ENCODE data around the gene SLC7A5. TPM values are rescaled to one million over a fixed set of nuclear protein-coding genes. Genes with fewer than 3 reads are reported as not detected.
"Not testable (repeated sequence)": the region's sequence is repeated elsewhere in the genome, so short reads cannot be mapped to it uniquely, and the experiment has no call there.

Gene SLC7A5
- total RNA-seq, 4 donors from 2014 or later: 3.1 to 10.4 (median 6.0) TPM

DNA sequence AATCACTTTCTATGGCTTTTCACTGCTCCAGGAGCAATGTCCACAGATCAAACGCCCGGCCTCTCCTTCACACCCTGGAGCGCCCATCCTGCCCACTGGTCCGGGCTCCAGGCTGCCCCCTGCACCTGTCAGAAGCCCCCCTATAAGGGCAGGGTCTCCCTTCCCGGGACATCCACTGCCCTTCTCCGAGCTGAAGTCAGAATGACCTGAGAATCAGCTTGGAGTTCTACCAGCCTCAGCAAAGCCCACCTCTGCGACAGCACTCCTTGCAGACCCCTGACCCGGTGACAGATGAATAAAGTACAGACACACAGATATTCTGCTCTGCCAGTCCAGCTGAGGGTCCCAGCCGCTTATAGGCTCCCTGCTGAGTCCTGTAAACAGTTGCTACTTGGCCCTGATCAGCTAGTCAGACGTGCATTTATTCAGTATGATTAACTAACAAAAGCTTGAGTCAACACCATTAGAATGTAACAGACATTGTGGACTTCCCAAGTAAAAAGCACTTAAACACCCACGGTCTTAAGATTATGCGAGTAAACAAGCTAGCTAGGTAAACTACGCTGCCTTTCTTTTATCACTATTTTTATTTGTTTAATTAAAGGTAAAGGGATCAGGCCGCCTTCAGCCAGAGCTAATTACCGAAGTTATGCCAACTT lies 4.8 kb downstream of the SLC7A5 start:
- no peak for ATAC-seq
- Histone ChIP-seq H3K36me3 (no peaks in the 10 kb centered on the region), H3K9me3 (peaks cover 0 to under 1% (median 0%) of the 10 kb centered on the region in 3 donors), H3K27me3 (no peaks in the 10 kb centered on the region), H3K4me3 (no peak overlapping the region), H3K4me1 (peaks cover 0 to 69% (median 11%) of the 10 kb centered on the region in 3 donors), H3K27ac (no peak overlapping the region)
- TF ChIP-seq POLR2AphosphoS5 (IDR thresholded peaks at IDR 0.05): no peak
- TF ChIP-seq POLR2A (IDR thresholded peaks at IDR 0.05): no peak
- no peak for TF ChIP-seq EP300 (IDR thresholded peaks at IDR 0.05)
- TF ChIP-seq, protein P1, sequence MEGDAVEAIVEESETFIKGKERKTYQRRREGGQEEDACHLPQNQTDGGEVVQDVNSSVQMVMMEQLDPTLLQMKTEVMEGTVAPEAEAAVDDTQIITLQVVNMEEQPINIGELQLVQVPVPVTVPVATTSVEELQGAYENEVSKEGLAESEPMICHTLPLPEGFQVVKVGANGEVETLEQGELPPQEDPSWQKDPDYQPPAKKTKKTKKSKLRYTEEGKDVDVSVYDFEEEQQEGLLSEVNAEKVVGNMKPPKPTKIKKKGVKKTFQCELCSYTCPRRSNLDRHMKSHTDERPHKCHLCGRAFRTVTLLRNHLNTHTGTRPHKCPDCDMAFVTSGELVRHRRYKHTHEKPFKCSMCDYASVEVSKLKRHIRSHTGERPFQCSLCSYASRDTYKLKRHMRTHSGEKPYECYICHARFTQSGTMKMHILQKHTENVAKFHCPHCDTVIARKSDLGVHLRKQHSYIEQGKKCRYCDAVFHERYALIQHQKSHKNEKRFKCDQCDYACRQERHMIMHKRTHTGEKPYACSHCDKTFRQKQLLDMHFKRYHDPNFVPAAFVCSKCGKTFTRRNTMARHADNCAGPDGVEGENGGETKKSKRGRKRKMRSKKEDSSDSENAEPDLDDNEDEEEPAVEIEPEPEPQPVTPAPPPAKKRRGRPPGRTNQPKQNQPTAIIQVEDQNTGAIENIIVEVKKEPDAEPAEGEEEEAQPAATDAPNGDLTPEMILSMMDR (IDR thresholded peaks at IDR 0.05): no peak
- 78 to 82% methylated on average over 5 to 12 of the region's 15 CpGs for WGBS, 2 donors (ENCODE audit: low coverage in 1 of 2)

DNA sequence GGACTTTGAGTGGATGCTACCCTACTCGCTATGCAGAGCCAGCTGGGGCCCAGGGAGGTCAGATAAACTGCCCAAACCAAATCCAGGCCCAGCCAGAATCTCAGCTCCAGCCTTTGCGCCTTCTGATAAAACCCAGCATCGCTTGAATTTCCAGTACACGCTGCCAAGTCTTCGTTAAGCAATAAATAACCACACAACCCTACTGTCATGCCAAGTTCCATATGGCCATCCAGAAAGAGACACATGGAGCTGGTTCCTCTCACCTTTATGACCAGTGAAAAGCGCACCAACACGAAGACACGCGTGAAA lies 6.0 kb downstream of the SLC7A5 start:
- H3K9me3 ChIP-seq, H3K27me3 ChIP-seq, H3K4me3 ChIP-seq, H3K36me3 ChIP-seq, ATAC-seq: not testable (repeated sequence)
- H3K27ac ChIP-seq: peak overlapping the region in 3 of 4 donors; percentile 17 to 48 (median 35)
- peaks cover 0 to 69% (median 9%) of the 10 kb centered on the region in 3 donors for H3K4me1 ChIP-seq
- WGBS, 2 donors (ENCODE audit: low coverage in 1 of 2): 87 to 88% methylated on average over 4 to 7 of the region's 9 CpGs

DNA sequence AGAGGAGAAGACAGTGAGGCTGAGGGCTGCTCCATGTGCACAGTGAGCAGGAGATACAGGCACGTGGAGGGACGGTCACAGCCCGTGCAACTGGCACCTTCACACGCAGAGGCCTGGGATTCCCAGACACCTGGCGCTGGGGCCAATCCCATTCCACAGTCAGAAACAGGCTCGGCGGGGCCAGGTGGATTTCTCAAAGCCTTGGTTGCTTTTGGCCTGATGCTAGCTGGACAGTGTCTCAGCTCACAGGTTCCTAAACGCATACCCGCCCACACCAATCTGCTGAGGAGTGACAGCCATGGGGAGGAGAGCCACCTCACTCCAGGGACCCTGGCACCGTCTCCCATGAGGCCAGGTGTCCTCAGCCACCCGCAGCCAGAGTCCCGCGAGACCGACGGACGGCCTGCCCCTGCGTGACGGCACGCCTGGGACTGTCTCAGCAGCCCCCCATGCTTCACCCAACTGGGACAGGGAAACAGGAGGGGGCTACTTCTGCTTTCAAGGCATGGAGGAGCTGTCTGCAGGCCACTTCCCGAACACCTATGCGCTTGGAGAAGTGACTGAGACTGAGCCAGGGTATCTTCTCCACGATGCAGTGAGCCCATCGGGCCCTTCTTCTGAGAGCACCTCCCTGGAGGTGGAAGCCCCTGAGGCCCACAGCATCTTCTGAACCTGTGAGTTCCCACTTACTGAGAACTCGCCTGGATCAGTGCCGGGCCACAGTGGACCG lies 6.5 kb downstream of the SLC7A5 start:
- not testable (repeated sequence) for ATAC-seq, H3K36me3 ChIP-seq, H3K4me3 ChIP-seq, H3K9me3 ChIP-seq, H3K27me3 ChIP-seq
- H3K27ac ChIP-seq: peak overlapping the region in 3 of 4 donors; percentile 17 to 48 (median 35)
- WGBS, 2 donors (ENCODE audit: low coverage in 1 of 2): 98% methylated on average over 8 of the region's 26 CpGs; no CpG with 5 or more reads in 1 of the 2 donors
- peaks cover 0 to 70% (median 9%) of the 10 kb centered on the region in 3 donors for H3K4me1 ChIP-seq

DNA sequence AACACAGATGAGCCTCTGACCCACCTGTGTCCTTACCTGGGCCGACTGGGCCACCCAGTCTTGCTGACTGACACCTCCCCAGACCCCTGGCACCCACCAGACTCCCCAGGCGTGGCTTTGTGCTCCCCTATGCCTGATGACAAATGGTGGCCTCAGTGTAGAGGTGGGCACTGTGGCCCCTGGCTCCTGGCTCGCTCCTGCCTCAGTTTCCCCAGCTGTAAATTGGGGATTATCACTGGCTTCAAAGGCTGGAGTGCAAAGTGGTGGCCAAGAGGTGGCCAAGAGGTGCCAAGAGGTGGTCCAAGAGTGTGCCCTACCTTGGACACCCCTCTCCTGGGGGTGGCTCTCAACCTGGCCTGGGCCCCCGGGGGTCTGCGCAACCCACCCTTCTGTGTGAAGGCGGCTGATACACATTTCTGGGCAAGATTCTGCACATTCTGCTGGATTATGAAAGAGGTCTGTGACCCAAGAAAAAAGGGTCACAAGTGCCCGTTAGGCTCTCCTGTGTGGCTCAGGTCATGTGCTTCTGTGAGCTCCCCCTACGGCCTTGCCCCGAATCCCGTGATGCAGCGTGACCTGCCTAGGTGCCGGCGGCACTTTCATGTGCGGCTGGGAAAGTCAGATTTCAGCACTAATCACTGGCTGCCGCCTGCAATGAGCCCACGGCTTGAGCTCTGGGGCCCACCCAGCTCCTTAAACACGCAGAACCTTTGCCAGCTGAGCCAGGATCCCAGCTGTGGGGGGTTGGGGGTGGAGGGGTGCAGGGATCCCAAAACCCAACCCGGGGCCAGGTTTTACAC lies 7.8 kb downstream of the SLC7A5 start:
- WGBS, 2 donors (ENCODE audit: low coverage in 1 of 2): 100% methylated on average over 1 of the region's 18 CpGs; no CpG with 5 or more reads in 1 of the 2 donors
- not testable (repeated sequence) for H3K27me3 ChIP-seq, H3K36me3 ChIP-seq, ATAC-seq, H3K9me3 ChIP-seq, H3K4me3 ChIP-seq
- H3K4me1 ChIP-seq: peaks cover 0 to 73% (median 9%) of the 10 kb centered on the region in 3 donors
- H3K27ac ChIP-seq: peak overlapping the region in 3 of 4 donors; percentile 73 to 84 (median 79)

DNA sequence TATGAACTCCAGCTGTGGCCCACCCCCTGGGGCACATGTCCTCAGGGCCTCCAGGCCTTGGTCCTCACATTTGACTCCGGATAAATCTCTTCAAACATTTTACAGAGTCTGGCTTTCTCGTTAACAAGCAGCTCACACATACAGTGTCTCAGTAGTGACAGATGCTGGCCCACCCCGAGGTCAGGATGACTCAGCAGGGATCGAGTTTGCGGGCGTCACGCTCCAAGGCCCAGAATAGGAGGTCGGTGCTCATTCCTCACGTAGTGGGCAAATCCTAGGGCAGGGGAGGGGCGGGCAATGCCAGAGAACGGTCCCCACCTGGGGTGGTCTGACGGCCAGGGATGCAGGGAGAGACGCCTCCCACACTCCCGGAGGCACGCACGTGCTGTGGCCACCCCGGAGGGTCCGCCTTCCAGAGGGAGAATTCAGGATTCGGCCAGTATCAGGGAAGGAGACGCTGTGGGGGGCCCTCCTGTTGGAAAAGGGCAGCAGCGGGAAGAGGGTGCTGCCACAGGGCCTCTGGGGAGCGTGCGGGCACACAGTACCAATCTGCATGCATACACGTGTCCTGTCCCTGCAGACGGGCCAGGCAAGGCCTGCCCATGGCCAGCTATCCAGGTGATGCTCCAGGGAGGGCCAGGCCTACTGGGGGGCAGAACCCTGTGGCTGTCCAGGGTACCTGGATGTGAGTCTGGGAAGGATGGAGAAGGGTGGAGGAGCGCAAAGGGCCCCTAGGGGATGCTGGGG lies 8.6 kb downstream of the SLC7A5 start:
- peak overlapping the region in 3 of 4 donors; percentile 73 to 84 (median 79) for H3K27ac ChIP-seq
- 70 to 93% methylated on average over 4 to 6 of the region's 26 CpGs for WGBS, 2 donors (ENCODE audit: low coverage in 1 of 2)
- H3K27me3 ChIP-seq: no peaks in the 10 kb centered on the region
- H3K4me1 ChIP-seq: peaks cover 0 to 74% (median 11%) of the 10 kb centered on the region in 3 donors
- H3K36me3 ChIP-seq: no peaks in the 10 kb centered on the region
- TF ChIP-seq, protein P1 (IDR thresholded peaks at IDR 0.05): no peak
- peak; percentile 63 for TF ChIP-seq POLR2AphosphoS5 (IDR thresholded peaks at IDR 0.05)
- no peaks in the 10 kb centered on the region for H3K9me3 ChIP-seq
- peak overlapping the region in 1 of 2 donors; percentile 24 for H3K4me3 ChIP-seq
- ATAC-seq: peak; percentile 66

DNA sequence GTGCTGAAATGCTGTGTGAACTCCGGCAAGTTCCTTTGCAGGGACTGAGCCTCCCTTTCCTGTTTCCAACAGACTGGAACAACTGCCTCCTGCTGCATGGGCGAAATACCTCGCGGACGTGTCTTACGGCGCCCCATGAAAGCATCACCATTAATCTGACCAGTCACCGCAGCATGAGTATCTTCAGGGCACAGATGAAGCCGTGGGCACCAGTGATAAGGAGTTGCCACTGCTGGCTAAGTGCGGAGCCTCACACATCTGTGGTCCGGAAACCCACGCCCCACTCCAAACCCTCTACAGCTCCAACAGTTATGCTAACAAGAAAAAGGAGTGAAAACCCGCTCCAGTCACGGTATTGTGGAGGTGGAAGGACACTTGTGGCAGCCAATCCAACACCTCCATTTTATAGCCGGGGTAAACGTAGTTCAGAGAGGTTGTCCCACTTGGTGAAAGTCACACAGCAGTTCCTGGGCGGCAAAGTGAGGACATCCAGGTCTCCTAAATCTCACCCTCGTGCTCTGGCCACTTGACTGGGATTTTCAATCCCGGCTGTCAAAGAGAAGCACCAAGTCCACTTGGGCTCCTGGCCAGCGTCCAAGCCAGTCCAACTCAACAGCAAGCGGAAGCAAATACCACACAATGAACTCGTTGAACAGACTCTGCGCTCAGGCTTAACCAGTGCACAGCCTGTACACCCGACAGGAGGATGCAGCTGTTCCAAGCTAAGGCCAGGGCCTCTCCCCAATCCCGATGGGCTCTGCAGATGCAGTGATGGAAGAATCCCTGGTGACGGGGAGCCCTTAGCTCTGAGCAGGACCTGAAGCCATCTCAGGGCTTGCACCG lies 10.9 kb downstream of the SLC7A5 start:
- ATAC-seq, H3K27me3 ChIP-seq, H3K9me3 ChIP-seq, H3K36me3 ChIP-seq, H3K4me3 ChIP-seq: not testable (repeated sequence)
- H3K27ac ChIP-seq: peak overlapping the region in 3 of 4 donors; percentile 79 to 84 (median 83)
- H3K4me1 ChIP-seq: peaks cover 0 to 92% (median 22%) of the 10 kb centered on the region in 3 donors
- WGBS, 2 donors (ENCODE audit: low coverage in 1 of 2): 60% methylated on average over 1 of the region's 27 CpGs; no CpG with 5 or more reads in 1 of the 2 donors
